Adrenal gland (tissue), 5 donors: ENCODE measurements around the gene CDCA4.

ENCODE experiments used
- CTCF ChIP-seq, 6 experiments: fragments of 450-650 bp in 4 of 6; fragments of 200-600 bp in 2 of 6; sonication (generic) in 1 of 6; IDR thresholded peaks; 1 replicate in 5 of 6; 2 replicates in 1 of 6; pipeline versions ENCODE4 v1.5.1 to v1.8.0; 2016 to 2021; ENCODE audit warnings: antibody characterized with exemption in 6 of 6, mild to moderate bottlenecking in 2 of 6, moderate library complexity in 1 of 6
- POLR2A ChIP-seq, 2 donors: fragments of 450-650 bp; IDR thresholded peaks; one replicate each; pipeline ENCODE4 v1.6.1; 2017; ENCODE audit warnings: antibody characterized with exemption in 2 of 2, mild to moderate bottlenecking in 2 of 2, moderate library complexity in 1 of 2
- donor health status: DM: no; HTN: no; CAD: no.

DNA sequence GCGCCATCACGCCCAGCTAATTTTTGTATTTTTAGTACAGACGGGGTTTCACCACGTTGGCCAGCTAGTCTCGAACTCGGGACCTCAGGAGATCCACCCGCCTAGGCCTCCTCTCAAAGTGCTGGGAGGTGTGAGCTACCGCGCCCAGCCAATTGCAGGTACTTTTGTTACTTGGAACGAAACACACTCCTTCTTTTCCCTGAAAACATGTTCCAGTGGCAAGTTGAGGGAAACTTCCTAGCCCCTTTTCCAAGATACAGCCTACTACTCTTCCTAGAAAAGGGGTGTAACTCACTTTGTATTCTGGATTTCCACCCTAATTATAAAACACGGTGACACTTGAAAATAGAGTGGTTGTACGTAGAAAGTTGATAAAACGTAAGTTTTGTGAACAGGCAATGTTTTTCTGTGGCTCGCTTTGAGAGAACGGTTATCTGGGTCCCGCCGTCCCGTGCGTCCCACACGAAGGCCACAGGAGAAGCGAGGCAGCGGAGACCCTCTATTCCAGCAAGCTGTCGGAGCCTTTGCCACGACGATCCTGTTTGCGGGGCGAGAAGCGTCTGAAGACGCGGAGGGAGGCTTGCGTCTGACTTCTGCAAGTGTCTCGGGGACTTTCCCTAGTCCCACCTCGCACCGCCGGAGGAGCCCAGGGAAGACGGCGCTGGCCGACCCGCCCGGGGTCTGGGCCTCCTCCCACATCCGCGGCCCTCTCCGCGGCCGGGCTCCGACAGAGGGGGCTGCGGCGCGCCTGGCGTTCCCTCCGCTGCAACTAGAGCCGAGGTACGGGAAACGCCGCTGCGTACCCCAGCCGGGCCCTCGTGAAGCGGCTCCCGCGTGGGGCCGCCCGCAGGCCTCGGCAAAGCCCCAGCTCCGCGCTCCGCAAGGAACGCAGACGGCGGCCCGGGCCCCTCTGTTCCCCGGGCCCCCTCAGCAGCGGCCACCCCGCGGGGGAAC is 745 bp downstream of the CDCA4 start:
- TF ChIP-seq CTCF (IDR thresholded peaks at IDR 0.05), result no peak
- TF ChIP-seq POLR2A (IDR thresholded peaks at IDR 0.05), result no peak
